Coronary artery (tissue), 2 donors: ENCODE measurements around the gene RTP2.

Source experiments
- DNase-seq: peaks from one replicate; pipeline ENCODE4 v3.0.0-alpha.2; 2017; ENCODE audit warnings: low spot score
- H3K27ac ChIP-seq, 2 donors: fragments of 200-600 bp; sonication (generic); one replicate each; pipeline ENCODE4 v1.5.1; 2016 to 2019
- H3K4me3 ChIP-seq: fragments of 200-600 bp; sonication (generic); 2 replicates; pipeline ENCODE4 v1.5.1; 2016; ENCODE audit warnings: mild to moderate bottlenecking, moderate library complexity
- CTCF ChIP-seq: fragments of 200-600 bp; sonication (generic); IDR thresholded peaks from one replicate; pipeline ENCODE4 v1.5.1; 2019; ENCODE audit warnings: antibody characterized with exemption

RTP2 gene

GRCh38 chr3:187729598-187729997, 27.2 kb upstream of the RTP2 start:
- Histone ChIP-seq H3K27ac (no peak overlapping the region), H3K4me3 (no peak overlapping the region)
- DNase-seq: no peak
- no peak for TF ChIP-seq CTCF

- TF ChIP-seq CTCF: no peak
- no peak overlapping the region for H3K27ac ChIP-seq
- DNase-seq: no peak
- no peak overlapping the region for H3K4me3 ChIP-seq
Measured at GRCh38 chr3:187728940-187729583, 26.7 kb upstream of the RTP2 start.

GRCh38 chr3:187728248-187728647, 25.9 kb upstream of the RTP2 start:
- Histone ChIP-seq H3K4me3 (no peak overlapping the region), H3K27ac (no peak overlapping the region)
- no peak for DNase-seq
- TF ChIP-seq CTCF: no peak

GRCh38 chr3:187726564-187726963, 24.2 kb upstream of the RTP2 start:
- no peak for TF ChIP-seq CTCF
- no peak for DNase-seq
- Histone ChIP-seq H3K4me3 (no peak overlapping the region), H3K27ac (no peak overlapping the region)

- Histone ChIP-seq H3K27ac (no peak overlapping the region), H3K4me3 (no peak overlapping the region)
- DNase-seq: no peak
Measured at GRCh38 chr3:187725653-187726370, 23.5 kb upstream of the RTP2 start.

GRCh38 chr3:187725224-187725623, 22.9 kb upstream of the RTP2 start:
- TF ChIP-seq CTCF: no peak
- no peak for DNase-seq

More at GRCh38 chr3:187725653-187726370, 23.5 kb upstream of the RTP2 start:
- TF ChIP-seq CTCF: no peak

GRCh38 chr3:187722206-187722612, 19.9 kb upstream of the RTP2 start:
- H3K4me3 ChIP-seq: no peak overlapping the region
- TF ChIP-seq CTCF: no peak
- no peak overlapping the region for H3K27ac ChIP-seq
- DNase-seq: no peak

More at GRCh38 chr3:187725224-187725623, 22.9 kb upstream of the RTP2 start:
- Histone ChIP-seq H3K4me3 (no peak overlapping the region), H3K27ac (no peak overlapping the region)
